CD4-positive, alpha-beta T cell (primary cell): Measurements from ENCODE around the gene ERC2. TPM values are rescaled to one million over a fixed set of nuclear protein-coding genes. Genes with fewer than 3 reads are reported as not detected.

Source experiments
- ATAC-seq: fragments of 200-7000 bp; cut with Tn5 transposase; one replicate; pipeline ENCODE4 v1.10.0; 2022; ENCODE audit warnings: mild to moderate bottlenecking; ENCODE audit not compliant: poor library complexity
- CTCF ChIA-PET: fragments of 350-600 bp; sonication (Branson Sonifier 250); formaldehyde crosslinking; loops from one replicate; lab custom pipeline; 2021; ENCODE audit warnings: antibody characterized with exemption, inconsistent platforms; lab: Charles Lee
- POLR2A ChIA-PET: fragments of 350-600 bp; sonication (Branson Sonifier 250); formaldehyde crosslinking; loops from one replicate; lab custom pipeline; 2021; ENCODE audit warnings: antibody characterized with exemption, inconsistent platforms; lab: Charles Lee
- DNase-seq, 14 experiments: peaks; one replicate each; pipeline ENCODE4 v3.0.0-alpha.2; 2013 to 2020; ENCODE audit warnings: mixed read lengths in 2 of 14
- H3K27ac ChIP-seq, 2 donors: one replicate each; pipeline versions ENCODE4 v1.5.1 to v1.7.0; 2013; ENCODE audit warnings: low read length in 2 of 2, low read depth in 1 of 2, mild to moderate bottlenecking in 1 of 2
- H3K27me3 ChIP-seq, 2 experiments: 1 replicate in 1 of 2; 2 replicates in 1 of 2; pipeline versions ENCODE4 v1.6.1 to v1.7.0; 2013; ENCODE audit warnings: low read length in 2 of 2, control low read depth in 1 of 2, mild to moderate bottlenecking in 1 of 2, moderate library complexity in 1 of 2; ENCODE audit not compliant: insufficient read depth in 2 of 2, control insufficient read depth in 1 of 2
- H3K36me3 ChIP-seq: one replicate; pipeline ENCODE4 v1.6.1; 2013; ENCODE audit warnings: low read length, control low read depth; ENCODE audit not compliant: insufficient read depth
- H3K4me1 ChIP-seq: one replicate; pipeline ENCODE4 v1.6.1; 2013; ENCODE audit warnings: low read length, control low read depth; ENCODE audit not compliant: insufficient read depth
- H3K4me3 ChIP-seq: one replicate; pipeline ENCODE4 v1.5.1; 2013; ENCODE audit warnings: mild to moderate bottlenecking, low read length, moderate library complexity
- H3K9me3 ChIP-seq, 2 experiments: 1 replicate in 1 of 2; 2 replicates in 1 of 2; pipeline versions ENCODE4 v1.6.1 to v1.7.0; 2013; ENCODE audit warnings: low read length in 2 of 2, mild to moderate bottlenecking in 2 of 2, control low read depth in 1 of 2, moderate library complexity in 1 of 2; ENCODE audit not compliant: control insufficient read depth in 1 of 2, insufficient read depth in 1 of 2
- H3K27ac Mint-ChIP-seq: one replicate; pipeline ENCODE4 v1.8.0; 2020; ENCODE audit warnings: mixed read lengths
- H3K27me3 Mint-ChIP-seq: one replicate; pipeline ENCODE4 v1.8.0; 2021; ENCODE audit warnings: mixed read lengths
- H3K36me3 Mint-ChIP-seq: one replicate; pipeline ENCODE4 v1.8.0; 2021; ENCODE audit warnings: low read depth, mixed read lengths
- H3K4me1 Mint-ChIP-seq: one replicate; pipeline ENCODE4 v1.8.0; 2021; ENCODE audit warnings: low read depth, mixed read lengths
- H3K4me3 Mint-ChIP-seq: one replicate; pipeline ENCODE4 v1.8.0; 2020; ENCODE audit warnings: mild to moderate bottlenecking, mixed read lengths
- H3K9me3 Mint-ChIP-seq: one replicate; pipeline ENCODE4 v1.8.0; 2020; ENCODE audit warnings: mixed read lengths
- CTCF ChIP-seq: fragments of 200-600 bp; IDR thresholded peaks from one replicate; pipeline ENCODE4 v1.8.0; 2022; ENCODE audit warnings: antibody characterized with exemption, mild to moderate bottlenecking
- intact Hi-C, 2 experiments: fragments of 100-400 bp; cut with DNase I in 1 of 2; cut with micrococcal nuclease in 1 of 2; formaldehyde crosslinking; loops; one replicate each; pipeline versions ENCODE4 v1.15.1 to v1.9.0; 2023 to 2025; cut with DNase I, micrococcal nuclease
- total RNA-seq, 174 experiments: library from RNA in 2 of 174; stranded (reverse) in 2 of 174; gene quantifications; one replicate each; pipeline ENCODE4 v1.2.3 and lab custom pipeline; 2021 to 2026

ERC2 gene
- total RNA-seq, 2 experiments from 2014 or later: not detected

- H3K36me3 Mint-ChIP-seq: no peaks in the 10 kb centered on the region
- H3K4me1 ChIP-seq: no peaks in the 10 kb centered on the region
- no peak for DNase-seq
- CTCF ChIA-PET: no interaction called here
- ATAC-seq: no peak
- no peaks in the 10 kb centered on the region for H3K4me1 Mint-ChIP-seq
- H3K27ac ChIP-seq: no peak overlapping the region
- peaks cover 0 to 5% of the 10 kb centered on the region in 2 experiments for H3K9me3 ChIP-seq
- peaks cover 2% of the 10 kb centered on the region for H3K9me3 Mint-ChIP-seq
- no peak overlapping the region for H3K27ac Mint-ChIP-seq
- POLR2A ChIA-PET: no interaction called here
- TF ChIP-seq CTCF: no peak
- intact Hi-C loops: no loop called here
- no peak overlapping the region for H3K4me3 ChIP-seq
- no peaks in the 10 kb centered on the region for H3K36me3 ChIP-seq
- H3K27me3 ChIP-seq: no peaks in the 10 kb centered on the region
- H3K4me3 Mint-ChIP-seq: no peak overlapping the region
- H3K27me3 Mint-ChIP-seq: peaks cover 11% of the 10 kb centered on the region
These were observed 866.7 kb downstream of the ERC2 start for GRCh38 chr3:55601366-55602080.

DNA sequence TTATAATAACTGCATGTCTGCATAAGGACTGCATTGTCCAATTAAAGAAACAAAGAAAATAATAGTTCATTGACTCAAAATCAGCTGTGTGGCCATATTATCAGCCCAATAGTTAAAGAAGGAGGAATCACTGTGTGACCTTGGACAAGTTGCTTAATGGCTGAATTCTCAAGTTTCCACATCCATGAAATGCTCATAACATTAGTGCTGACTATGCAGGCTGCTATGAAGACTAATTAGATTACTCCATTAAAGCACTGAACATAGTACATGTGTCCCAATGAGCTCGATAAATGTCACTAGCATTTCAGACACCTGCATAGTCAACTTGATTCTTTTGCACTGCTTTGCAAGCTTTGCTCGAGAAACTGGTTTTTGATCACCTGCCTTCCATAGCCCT is 870.0 kb downstream of the ERC2 start:
- Mint-ChIP-seq H3K27me3 (peaks cover 11% of the 10 kb centered on the region), H3K9me3 (peaks cover 4% of the 10 kb centered on the region), H3K4me3 (no peak overlapping the region), H3K27ac (no peak overlapping the region), H3K36me3 (no peaks in the 10 kb centered on the region), H3K4me1 (no peaks in the 10 kb centered on the region)
- POLR2A ChIA-PET: no interaction called here
- intact Hi-C loops: no loop called here
- no peak for TF ChIP-seq CTCF
- no peak for DNase-seq
- Histone ChIP-seq H3K36me3 (no peaks in the 10 kb centered on the region), H3K9me3 (peaks cover 0 to 5% of the 10 kb centered on the region in 2 experiments), H3K27me3 (no peaks in the 10 kb centered on the region), H3K4me1 (no peaks in the 10 kb centered on the region), H3K27ac (no peak overlapping the region), H3K4me3 (no peak overlapping the region)
- CTCF ChIA-PET: no interaction called here
- ATAC-seq: no peak

- H3K4me3 Mint-ChIP-seq: no peak overlapping the region
- H3K4me1 Mint-ChIP-seq: no peaks in the 10 kb centered on the region
- H3K4me3 ChIP-seq: no peak overlapping the region
- no peak for TF ChIP-seq CTCF
- DNase-seq (no peak), ATAC-seq (no peak)
- no peaks in the 10 kb centered on the region for H3K36me3 Mint-ChIP-seq
- peaks cover 4% of the 10 kb centered on the region for H3K9me3 Mint-ChIP-seq
- no peaks in the 10 kb centered on the region for H3K27me3 ChIP-seq
- H3K27me3 Mint-ChIP-seq: peaks cover 11% of the 10 kb centered on the region
- intact Hi-C loops: no loop called here
- H3K27ac Mint-ChIP-seq: no peak overlapping the region
- no peaks in the 10 kb centered on the region for H3K36me3 ChIP-seq
- no peaks in the 10 kb centered on the region for H3K4me1 ChIP-seq
- no peak overlapping the region for H3K27ac ChIP-seq
- ChIA-PET CTCF (no interaction called here), POLR2A (no interaction called here)
- peaks cover 0 to 5% of the 10 kb centered on the region in 2 experiments for H3K9me3 ChIP-seq
These were observed 870.6 kb downstream of the ERC2 start for GRCh38 chr3:55597641-55598040.
